PC-9 (cell line): ENCODE data around the gene SERPINB2. TPM values are rescaled to one million over a fixed set of nuclear protein-coding genes. Genes with fewer than 3 reads are reported as not detected.
"Not testable (repeated sequence)": the region's sequence is repeated elsewhere in the genome, so short reads cannot be mapped to it uniquely, and the experiment has no call there.

Experiments
- BruUV-seq: library from RNA; stranded (reverse); fragments of 400-500 nt; replicated peaks from 2 replicates; lab custom pipeline; 2021; lab: Mats Ljungman, UMichigan
- CTCF ChIA-PET: fragments of 300-600 bp; sonication (Branson Sonifier 250); formaldehyde crosslinking; loops from one replicate; lab custom pipeline; 2022; ENCODE audit warnings: antibody characterized with exemption; lab: Charles Lee
- POLR2A ChIA-PET: fragments of 300-600 bp; sonication (Branson Sonifier 250); formaldehyde crosslinking; loops from one replicate; lab custom pipeline; 2022; ENCODE audit warnings: antibody characterized with exemption; ENCODE audit not compliant: unreplicated experiment; lab: Charles Lee
- DNase-seq, 2 experiments: peaks; one replicate each; pipeline versions ENCODE4 v3.0.0 to v3.0.0-alpha.2; 2015 to 2022; ENCODE audit warnings: mixed read lengths in 1 of 2
- H2AFZ ChIP-seq: fragments of 200-600 bp; sonication (generic); 2 replicates; pipeline ENCODE4 v1.8.1; 2017; ENCODE audit warnings: antibody characterized with exemption
- H3F3A ChIP-seq: fragments of 200-600 bp; sonication (generic); 2 replicates; pipeline ENCODE4 v1.8.1; 2017; ENCODE audit warnings: antibody characterized with exemption, mild to moderate bottlenecking, low read depth; ENCODE audit not compliant: insufficient read depth
- H3K27ac ChIP-seq: fragments of 200-600 bp; sonication (generic); 2 replicates; pipeline ENCODE4 v1.6.1; 2016; ENCODE audit warnings: mixed run types
- H3K27me3 ChIP-seq: fragments of 200-600 bp; sonication (generic); 2 replicates; pipeline ENCODE4 v1.6.1; 2016; ENCODE audit warnings: low read depth, mixed run types; ENCODE audit not compliant: insufficient read depth
- H3K36me3 ChIP-seq: fragments of 200-600 bp; sonication (generic); 2 replicates; pipeline ENCODE4 v1.6.1; 2016; ENCODE audit warnings: low read depth, mixed run types
- H3K4me1 ChIP-seq: fragments of 200-600 bp; sonication (generic); replicated peaks from 2 replicates; pipeline ENCODE4 v1.6.1; 2016; ENCODE audit warnings: mixed run types; ENCODE audit not compliant: insufficient read depth
- H3K4me2 ChIP-seq: fragments of 200-600 bp; sonication (generic); 2 replicates; pipeline ENCODE4 v1.6.1; 2017; ENCODE audit warnings: mixed run types
- H3K4me3 ChIP-seq: fragments of 200-600 bp; sonication (generic); 2 replicates; pipeline ENCODE4 v1.6.1; 2016; ENCODE audit warnings: mixed run types
- H3K79me2 ChIP-seq: fragments of 200-600 bp; sonication (generic); 2 replicates; pipeline ENCODE4 v1.6.1; 2017; ENCODE audit warnings: low read depth, mixed run types
- H3K9me2 ChIP-seq: fragments of 200-600 bp; sonication (generic); 2 replicates; pipeline ENCODE4 v1.8.1; 2017; ENCODE audit warnings: mild to moderate bottlenecking; ENCODE audit not compliant: insufficient read depth
- H3K9me3 ChIP-seq: fragments of 200-600 bp; sonication (generic); 2 replicates; pipeline ENCODE4 v1.8.1; 2016; ENCODE audit warnings: low read depth; ENCODE audit not compliant: insufficient read depth
- H4K20me1 ChIP-seq: fragments of 200-600 bp; sonication (generic); 2 replicates; pipeline ENCODE4 v1.8.1; 2017; ENCODE audit not compliant: insufficient read depth
- EZH2 ChIP-seq: fragments of 200-600 bp; sonication (generic); IDR thresholded peaks from 2 replicates; pipeline ENCODE4 v1.8.0; 2017; ENCODE audit warnings: antibody characterized with exemption, low read depth
- intact Hi-C: fragments of 100-400 bp; cut with micrococcal nuclease; formaldehyde crosslinking; loops from one replicate; pipeline ENCODE4 v1.10.0; 2022; ENCODE audit not compliant: unreplicated experiment
- total RNA-seq: library from RNA; stranded (reverse); gene quantifications from 2 replicates; pipeline ENCODE4 v1.2.3, GENCODE V29; 2021
- TF ChIP-seq, protein P1 (sequence below): fragments of 200-600 bp; sonication (generic); conservative IDR thresholded peaks from 2 replicates; pipeline ENCODE4 v1.6.1; 2017; ENCODE audit warnings: mixed run types, antibody characterized with exemption, mild to moderate bottlenecking, moderate library complexity

SERPINB2 gene
- total RNA-seq, 1 experiment from 2014 or later, result not detected

DNA sequence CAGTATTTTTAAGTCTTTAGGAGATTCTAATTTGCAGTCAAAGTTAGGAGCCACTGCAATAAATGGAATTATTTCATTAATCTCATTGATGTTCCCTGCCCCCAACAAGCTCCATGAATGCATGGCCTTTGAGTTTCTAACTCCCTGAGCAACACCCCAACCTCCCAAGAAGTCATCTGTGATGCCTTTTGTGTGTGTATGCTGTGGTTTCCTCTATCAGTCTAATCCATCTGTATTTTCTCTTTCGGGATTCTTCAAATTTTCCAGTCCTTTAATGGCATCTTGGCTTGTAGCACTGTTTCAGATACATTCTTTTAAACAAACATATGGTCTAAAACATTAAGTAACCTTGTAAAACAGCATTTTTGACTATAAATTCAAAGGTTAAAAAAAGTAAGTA is 37.0 kb downstream of the SERPINB2 start:
- no peaks in the 10 kb centered on the region for H3K4me1 ChIP-seq
- no peak overlapping the region for H3K27ac ChIP-seq
- H3K4me2 ChIP-seq, result no peak overlapping the region
- no TSS peak for BruUV-seq
- no peak overlapping the region for H3K4me3 ChIP-seq
- H4K20me1 ChIP-seq, result no peaks in the 10 kb centered on the region
- no peaks in the 10 kb centered on the region for H3K36me3 ChIP-seq
- H3K9me3 ChIP-seq, result no peaks in the 10 kb centered on the region
- ChIA-PET CTCF (no interaction called here), POLR2A (no interaction called here)
- no peak for DNase-seq
- H3K27me3 ChIP-seq, result no peaks in the 10 kb centered on the region
- 0 out of 2 replicates have a peak, but pooled peaks cover under 1% of the 10 kb centered on the region for H3K9me2 ChIP-seq
- no peaks in the 10 kb centered on the region for H3K79me2 ChIP-seq
- TF ChIP-seq EZH2, result no peak
- TF ChIP-seq, protein P1, sequence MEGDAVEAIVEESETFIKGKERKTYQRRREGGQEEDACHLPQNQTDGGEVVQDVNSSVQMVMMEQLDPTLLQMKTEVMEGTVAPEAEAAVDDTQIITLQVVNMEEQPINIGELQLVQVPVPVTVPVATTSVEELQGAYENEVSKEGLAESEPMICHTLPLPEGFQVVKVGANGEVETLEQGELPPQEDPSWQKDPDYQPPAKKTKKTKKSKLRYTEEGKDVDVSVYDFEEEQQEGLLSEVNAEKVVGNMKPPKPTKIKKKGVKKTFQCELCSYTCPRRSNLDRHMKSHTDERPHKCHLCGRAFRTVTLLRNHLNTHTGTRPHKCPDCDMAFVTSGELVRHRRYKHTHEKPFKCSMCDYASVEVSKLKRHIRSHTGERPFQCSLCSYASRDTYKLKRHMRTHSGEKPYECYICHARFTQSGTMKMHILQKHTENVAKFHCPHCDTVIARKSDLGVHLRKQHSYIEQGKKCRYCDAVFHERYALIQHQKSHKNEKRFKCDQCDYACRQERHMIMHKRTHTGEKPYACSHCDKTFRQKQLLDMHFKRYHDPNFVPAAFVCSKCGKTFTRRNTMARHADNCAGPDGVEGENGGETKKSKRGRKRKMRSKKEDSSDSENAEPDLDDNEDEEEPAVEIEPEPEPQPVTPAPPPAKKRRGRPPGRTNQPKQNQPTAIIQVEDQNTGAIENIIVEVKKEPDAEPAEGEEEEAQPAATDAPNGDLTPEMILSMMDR, result no peak
- no peak overlapping the region for H2AFZ ChIP-seq
- intact Hi-C loops, result no loop called here
- no peaks in the 10 kb centered on the region for H3F3A ChIP-seq

DNA sequence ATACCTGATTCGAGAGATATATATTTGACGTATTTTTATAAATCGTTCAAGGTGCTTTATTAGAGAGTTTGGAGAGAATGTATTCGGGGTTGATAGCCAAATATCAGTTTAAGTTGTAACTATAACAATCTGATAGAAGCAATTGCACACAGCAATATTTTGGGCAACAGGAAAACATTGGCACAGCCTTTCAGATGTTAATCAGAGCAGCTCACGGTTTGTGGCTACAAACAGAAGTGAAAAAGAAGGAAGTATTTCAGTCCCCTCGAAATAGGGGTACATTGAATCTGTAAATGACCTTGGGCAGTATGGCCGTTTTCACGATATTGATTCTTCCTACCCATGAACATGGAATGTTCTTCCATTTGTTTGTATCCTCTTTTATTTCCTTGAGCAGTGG is 40.8 kb downstream of the SERPINB2 start:
- ChIA-PET POLR2A (no interaction called here), CTCF (no interaction called here)
- no peaks in the 10 kb centered on the region for H3K27me3 ChIP-seq
- DNase-seq, result no peak
- BruUV-seq, result no TSS peak
- H3K79me2 ChIP-seq, result no peaks in the 10 kb centered on the region
- peaks cover 4% of the 10 kb centered on the region; the same call in 1 of the 2 replicates for H3K9me2 ChIP-seq
- TF ChIP-seq, protein P1, result no peak
- no peak for TF ChIP-seq EZH2
- H3F3A ChIP-seq, result no peaks in the 10 kb centered on the region
- no peak overlapping the region for H3K4me3 ChIP-seq
- H3K27ac ChIP-seq, result no peak overlapping the region
- no peaks in the 10 kb centered on the region for H3K4me1 ChIP-seq
- H4K20me1 ChIP-seq, result no peaks in the 10 kb centered on the region
- H3K4me2 ChIP-seq, result no peak overlapping the region
- no peak overlapping the region for H2AFZ ChIP-seq
- no peaks in the 10 kb centered on the region; the same call in 1 of the 2 replicates for H3K9me3 ChIP-seq
- no peaks in the 10 kb centered on the region for H3K36me3 ChIP-seq
- intact Hi-C loops, result no loop called here

DNA sequence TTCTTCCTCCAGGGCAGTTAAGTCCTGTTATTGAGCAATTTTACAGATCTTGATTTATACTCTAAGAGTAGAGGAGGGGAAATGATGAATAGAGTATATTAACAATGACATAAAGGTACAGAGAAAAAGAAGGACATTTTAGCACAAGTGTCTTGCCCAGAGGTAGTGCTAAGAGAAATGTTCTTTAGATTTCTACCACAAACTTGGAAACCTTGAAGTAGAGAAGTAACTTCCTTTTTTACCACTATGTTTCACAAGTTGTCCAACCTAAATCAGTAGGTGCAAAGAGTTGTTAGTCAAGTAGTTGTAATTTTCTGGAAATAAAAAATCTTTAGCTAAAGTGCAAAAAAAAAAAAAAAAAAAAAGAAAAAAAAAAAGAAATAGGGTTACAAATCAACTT is 41.9 kb downstream of the SERPINB2 start:
- CTCF ChIA-PET, intact Hi-C loops, BruUV-seq: not testable (repeated sequence)

DNA sequence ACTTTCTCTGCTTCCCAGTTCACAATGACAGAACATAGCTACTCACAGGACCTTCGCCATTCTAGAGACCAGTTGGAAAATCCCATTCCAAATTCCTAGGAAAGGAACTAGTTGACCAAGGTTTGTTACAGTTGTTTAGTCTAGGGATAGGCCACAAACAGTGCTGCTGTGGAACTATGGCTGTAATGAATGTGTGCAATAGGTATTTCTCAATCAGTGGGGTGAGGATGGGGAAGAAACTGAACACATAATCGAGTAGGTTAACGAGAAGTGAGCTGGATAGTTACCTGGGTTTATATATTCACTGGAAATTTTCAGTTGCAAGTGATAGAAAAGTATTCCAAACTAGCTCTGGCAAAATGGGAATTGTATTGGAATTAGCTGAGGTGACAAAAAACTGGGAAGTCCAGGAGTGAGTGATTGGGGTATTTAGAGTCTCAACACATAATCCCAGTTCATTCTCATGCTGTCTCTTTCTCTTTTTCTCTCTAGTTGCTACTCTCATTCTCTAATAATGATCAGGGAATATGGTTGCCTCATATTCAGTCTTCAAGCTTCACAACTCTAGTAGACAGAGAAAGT is 43.4 kb downstream of the SERPINB2 start:
- Histone ChIP-seq H4K20me1 (no peaks in the 10 kb centered on the region), H3K27ac (no peak overlapping the region), H3F3A (no peaks in the 10 kb centered on the region), H3K4me1 (no peaks in the 10 kb centered on the region), H3K36me3 (no peaks in the 10 kb centered on the region), H3K27me3 (no peaks in the 10 kb centered on the region), H3K9me2 (peaks cover 4% of the 10 kb centered on the region; the same call in 1 of the 2 replicates), H2AFZ (no peak overlapping the region), H3K9me3 (no peaks in the 10 kb centered on the region; the same call in 1 of the 2 replicates), H3K4me3 (no peak overlapping the region), H3K4me2 (no peak overlapping the region), H3K79me2 (no peaks in the 10 kb centered on the region)
- TF ChIP-seq, protein P1, result no peak
- no peak for TF ChIP-seq EZH2
- CTCF ChIA-PET, result no interaction called here
- intact Hi-C loops, result no loop called here
- POLR2A ChIA-PET, result no interaction called here
- BruUV-seq, result no TSS peak
- no peak for DNase-seq

More for the DNA sequence above, 41.9 kb downstream of the SERPINB2 start:
- H3K4me1 ChIP-seq, H3K4me2 ChIP-seq, H3K79me2 ChIP-seq, H3F3A ChIP-seq, H4K20me1 ChIP-seq, H3K36me3 ChIP-seq, DNase-seq, H3K27ac ChIP-seq, POLR2A ChIA-PET, H2AFZ ChIP-seq, H3K9me3 ChIP-seq, H3K9me2 ChIP-seq, H3K4me3 ChIP-seq, H3K27me3 ChIP-seq: not testable (repeated sequence)
